SU-DHL-6 (cell line): ENCODE measurements around the gene PEX11A.

ENCODE experiments used
- H2AFZ ChIP-seq: fragments of 200-600 bp; sonication (generic); 2 replicates; pipeline ENCODE4 v1.6.1; 2014; ENCODE audit warnings: low read depth, mild to moderate bottlenecking, moderate library complexity, mixed read lengths, antibody characterized with exemption, low read length; ENCODE audit not compliant: severe bottlenecking
- H3F3A ChIP-seq: fragments of 200-600 bp; shearing (Covaris generic); 2 replicates; pipeline ENCODE4 v1.6.0; 2016; ENCODE audit warnings: antibody characterized with exemption, mild to moderate bottlenecking; ENCODE audit not compliant: insufficient read depth
- H3K27ac ChIP-seq: fragments of 200-600 bp; sonication (generic); 2 replicates; pipeline ENCODE4 v1.5.1; 2016; ENCODE audit warnings: low read depth, mild to moderate bottlenecking, low read length, moderate library complexity, mixed read lengths
- H3K27me3 ChIP-seq: fragments of 200-600 bp; sonication (generic), shearing (Covaris generic); 2 replicates; pipeline ENCODE4 v1.6.0; 2014; ENCODE audit warnings: mild to moderate bottlenecking, low read length
- H3K36me3 ChIP-seq: fragments of 200-600 bp; sonication (generic); 2 replicates; pipeline ENCODE4 v1.6.1; 2014; ENCODE audit warnings: mild to moderate bottlenecking, low read length, mixed read lengths
- H3K4me2 ChIP-seq: fragments of 300-600, 200-600 bp; shearing (Covaris generic), sonication (generic); 2 replicates; pipeline ENCODE4 v1.6.0; 2014; ENCODE audit warnings: low read length, low read depth, mild to moderate bottlenecking; ENCODE audit not compliant: poor library complexity, severe bottlenecking
- H3K4me3 ChIP-seq: fragments of 200-600 bp; sonication (generic); 2 replicates; pipeline ENCODE4 v1.5.1; 2014; ENCODE audit warnings: antibody characterized with exemption, low read length, mild to moderate bottlenecking, mixed read lengths; ENCODE audit not compliant: insufficient read depth, poor library complexity, severe bottlenecking
- H3K79me2 ChIP-seq: fragments of 200-600 bp; sonication (generic); 2 replicates; pipeline ENCODE4 v1.6.1; 2014; ENCODE audit warnings: mild to moderate bottlenecking, low read length, moderate library complexity; ENCODE audit not compliant: insufficient read depth
- H3K9ac ChIP-seq: fragments of 200-600 bp; sonication (generic); 2 replicates; pipeline ENCODE4 v1.7.0; 2014; ENCODE audit warnings: mild to moderate bottlenecking, low read length
- H3K9me2 ChIP-seq: fragments of 200-600 bp; sonication (generic); replicated peaks from 2 replicates; pipeline ENCODE4 v1.6.1; 2014; ENCODE audit warnings: low read length; ENCODE audit not compliant: insufficient read depth
- H3K9me3 ChIP-seq: fragments of 200-600 bp; sonication (generic); 2 replicates; pipeline ENCODE4 v1.6.1; 2014; ENCODE audit warnings: low read length, mixed read lengths; ENCODE audit not compliant: insufficient read depth
- H4K20me1 ChIP-seq: fragments of 200-600 bp; sonication (generic); 2 replicates; pipeline ENCODE4 v1.6.1; 2014; ENCODE audit warnings: low read depth, mild to moderate bottlenecking, antibody characterized with exemption, low read length, moderate library complexity, mixed read lengths
- EZH2phosphoT487 ChIP-seq: fragments of 200-600 bp; sonication (generic), shearing (Covaris generic); conservative IDR thresholded peaks from 2 replicates; pipeline ENCODE4 v1.6.1; 2018; ENCODE audit warnings: mild to moderate bottlenecking, antibody characterized with exemption, low read length, moderate library complexity, mixed read lengths
- TF ChIP-seq, protein P1 (sequence below): fragments of 200-600 bp; sonication (generic); IDR thresholded peaks from one replicate; pipeline ENCODE4 v1.5.1; 2017; ENCODE audit warnings: antibody characterized with exemption, mild to moderate bottlenecking, low read length, moderate library complexity; ENCODE audit not compliant: insufficient read depth, poor library complexity, severe bottlenecking

PEX11A gene

DNA sequence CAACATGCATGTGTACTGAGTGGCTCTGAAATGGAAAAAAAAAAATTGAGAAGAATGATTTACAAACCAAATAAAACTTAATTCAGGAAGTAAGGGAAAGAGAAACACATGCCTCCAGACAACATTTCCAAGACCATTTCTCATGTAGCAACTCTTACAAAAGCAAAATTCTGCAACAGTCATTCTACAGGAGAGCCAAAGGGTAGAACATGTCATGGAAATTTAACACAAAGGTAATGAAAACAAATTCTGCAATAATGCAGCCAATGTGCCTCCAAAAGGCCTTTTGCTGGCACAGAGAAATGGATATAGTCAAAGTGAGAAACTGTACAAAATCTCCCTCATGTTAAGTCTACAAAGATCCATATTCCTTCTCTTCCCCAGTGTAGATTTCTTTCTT lies 4.0 kb downstream of the PEX11A start:
- no peak for TF ChIP-seq EZH2phosphoT487
- TF ChIP-seq, protein P1, sequence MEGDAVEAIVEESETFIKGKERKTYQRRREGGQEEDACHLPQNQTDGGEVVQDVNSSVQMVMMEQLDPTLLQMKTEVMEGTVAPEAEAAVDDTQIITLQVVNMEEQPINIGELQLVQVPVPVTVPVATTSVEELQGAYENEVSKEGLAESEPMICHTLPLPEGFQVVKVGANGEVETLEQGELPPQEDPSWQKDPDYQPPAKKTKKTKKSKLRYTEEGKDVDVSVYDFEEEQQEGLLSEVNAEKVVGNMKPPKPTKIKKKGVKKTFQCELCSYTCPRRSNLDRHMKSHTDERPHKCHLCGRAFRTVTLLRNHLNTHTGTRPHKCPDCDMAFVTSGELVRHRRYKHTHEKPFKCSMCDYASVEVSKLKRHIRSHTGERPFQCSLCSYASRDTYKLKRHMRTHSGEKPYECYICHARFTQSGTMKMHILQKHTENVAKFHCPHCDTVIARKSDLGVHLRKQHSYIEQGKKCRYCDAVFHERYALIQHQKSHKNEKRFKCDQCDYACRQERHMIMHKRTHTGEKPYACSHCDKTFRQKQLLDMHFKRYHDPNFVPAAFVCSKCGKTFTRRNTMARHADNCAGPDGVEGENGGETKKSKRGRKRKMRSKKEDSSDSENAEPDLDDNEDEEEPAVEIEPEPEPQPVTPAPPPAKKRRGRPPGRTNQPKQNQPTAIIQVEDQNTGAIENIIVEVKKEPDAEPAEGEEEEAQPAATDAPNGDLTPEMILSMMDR, result no peak
- Histone ChIP-seq H3K4me2 (no peak overlapping the region), H3K36me3 (no peaks in the 10 kb centered on the region), H3K4me3 (no peak overlapping the region), H3F3A (no peaks in the 10 kb centered on the region), H3K9me2 (no peaks in the 10 kb centered on the region), H4K20me1 (no peaks in the 10 kb centered on the region), H3K79me2 (no peaks in the 10 kb centered on the region), H3K9ac (no peak overlapping the region), H2AFZ (no peak overlapping the region), H3K27ac (no peak overlapping the region), H3K9me3 (no peaks in the 10 kb centered on the region), H3K27me3 (no peaks in the 10 kb centered on the region)

GRCh38 chr15:89685995-89686394 lies 4.6 kb downstream of the PEX11A start:
- Histone ChIP-seq H3K4me2 (no peak overlapping the region), H3K9ac (no peak overlapping the region), H3K4me3 (no peak overlapping the region), H3K9me3 (no peaks in the 10 kb centered on the region), H2AFZ (no peak overlapping the region), H3K36me3 (no peaks in the 10 kb centered on the region), H3K9me2 (no peaks in the 10 kb centered on the region), H3K79me2 (no peaks in the 10 kb centered on the region), H4K20me1 (no peaks in the 10 kb centered on the region), H3K27me3 (no peaks in the 10 kb centered on the region), H3K27ac (no peak overlapping the region), H3F3A (no peaks in the 10 kb centered on the region)
- no peak for TF ChIP-seq EZH2phosphoT487
- TF ChIP-seq, protein P1, result no peak

DNA sequence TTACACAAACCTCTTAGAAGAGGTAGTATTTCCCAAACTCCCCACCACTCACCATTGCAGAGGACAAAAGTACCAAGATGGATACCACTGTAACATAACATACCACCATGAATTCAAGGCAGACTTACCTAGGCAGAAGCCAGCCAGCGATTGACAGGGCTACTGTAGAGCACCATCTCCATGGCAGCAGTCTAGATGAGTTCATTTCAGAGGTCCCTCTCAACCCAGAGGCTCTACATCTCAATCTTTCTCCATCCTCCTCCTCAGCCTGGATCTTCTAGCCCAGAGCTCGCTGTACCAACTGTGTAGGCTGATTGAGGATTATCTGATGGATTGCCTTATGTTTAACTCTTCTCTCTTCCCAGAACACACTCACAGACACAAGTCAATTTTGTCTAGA lies 9.4 kb downstream of the PEX11A start:
- H3K4me2 ChIP-seq, result no peak overlapping the region
- no peak overlapping the region for H3K27ac ChIP-seq

More for the DNA sequence above, 9.4 kb downstream of the PEX11A start:
- H2AFZ ChIP-seq, result no peak overlapping the region
- no peaks in the 10 kb centered on the region for H3K27me3 ChIP-seq
- H3K9me2 ChIP-seq, result no peaks in the 10 kb centered on the region
- H3K4me3 ChIP-seq, result no peak overlapping the region
- no peak overlapping the region for H3K9ac ChIP-seq
- H3K9me3 ChIP-seq, result no peaks in the 10 kb centered on the region
- TF ChIP-seq, protein P1, result no peak
- TF ChIP-seq EZH2phosphoT487, result no peak
- H3K79me2 ChIP-seq, result no peaks in the 10 kb centered on the region
- H3K36me3 ChIP-seq, result no peaks in the 10 kb centered on the region
- no peaks in the 10 kb centered on the region for H4K20me1 ChIP-seq
- H3F3A ChIP-seq, result no peaks in the 10 kb centered on the region
